GM12864 (cell line): ENCODE data around the gene NTN4.
"Not testable (repeated sequence)": the region's sequence is repeated elsewhere in the genome, so short reads cannot be mapped to it uniquely, and the experiment has no call there.

Experiments
- DNase-seq: peaks from one replicate; pipeline ENCODE4 v3.0.0-alpha.2; 2011; ENCODE audit warnings: low read depth
- H3K4me3 ChIP-seq: 2 replicates; pipeline ENCODE4 v1.5.1; 2011; ENCODE audit warnings: mild to moderate bottlenecking, low read depth, low read length, control low read depth
- CTCF ChIP-seq: IDR thresholded peaks from 2 replicates; pipeline ENCODE4 v1.5.1; 2011; ENCODE audit warnings: low read depth, mild to moderate bottlenecking, moderate library complexity, low read length, control low read depth, inconsistent platforms; ENCODE audit errors: missing control alignments

NTN4 gene

GRCh38 chr12:95736631-95737030, 53.9 kb downstream of the NTN4 start:
- no peak for DNase-seq
- no peak for TF ChIP-seq CTCF
- no peak overlapping the region for H3K4me3 ChIP-seq

DNA sequence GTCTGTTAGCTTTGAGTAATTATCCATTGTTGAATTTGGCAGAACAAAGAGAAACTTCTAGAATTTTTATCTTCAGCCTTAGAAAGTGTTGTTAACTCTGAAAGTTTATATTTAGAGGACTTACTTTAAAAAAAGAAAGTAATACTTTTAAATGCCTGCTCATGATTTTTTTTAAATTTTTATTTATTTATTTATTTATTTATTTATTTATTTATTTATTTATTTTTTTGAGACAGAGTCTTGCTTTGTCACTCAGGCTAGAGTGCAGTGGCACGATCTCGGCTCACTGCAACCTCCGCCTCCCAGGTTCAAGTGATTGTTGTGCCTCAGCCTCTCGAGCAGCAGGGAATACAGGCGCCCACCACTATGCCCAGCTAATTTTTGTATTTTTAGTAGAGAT, 54.8 kb downstream of the NTN4 start:
- H3K4me3 ChIP-seq = not testable (repeated sequence)

GRCh38 chr12:95733141-95733825, 57.3 kb downstream of the NTN4 start:
- H3K4me3 ChIP-seq = no peak overlapping the region
- DNase-seq = no peak
- no peak for TF ChIP-seq CTCF

More for the DNA sequence above, 54.8 kb downstream of the NTN4 start:
- not testable (repeated sequence) for DNase-seq

DNA sequence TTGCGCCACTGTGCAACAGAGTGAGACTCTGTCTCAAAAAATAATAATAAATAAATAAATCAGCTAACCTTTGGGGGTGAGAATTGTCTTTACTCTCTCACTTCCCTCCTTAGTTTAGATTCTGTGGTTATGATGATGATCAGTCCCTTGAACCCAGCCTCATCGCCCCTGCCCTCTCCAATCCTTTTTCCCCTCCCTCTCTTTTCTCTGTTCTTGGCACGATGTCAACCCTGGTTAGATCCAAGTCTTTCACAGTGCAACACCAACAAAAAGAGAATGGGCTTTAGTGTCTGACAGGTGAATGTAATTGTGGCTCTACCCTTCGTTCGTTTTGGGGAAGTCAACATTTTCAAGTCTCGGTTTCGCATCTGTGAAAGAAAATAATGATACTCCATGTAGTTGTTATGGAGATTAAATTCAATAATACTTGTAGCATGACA, 59.0 kb downstream of the NTN4 start:
- no peak overlapping the region for H3K4me3 ChIP-seq
- TF ChIP-seq CTCF = no peak
- no peak for DNase-seq

DNA sequence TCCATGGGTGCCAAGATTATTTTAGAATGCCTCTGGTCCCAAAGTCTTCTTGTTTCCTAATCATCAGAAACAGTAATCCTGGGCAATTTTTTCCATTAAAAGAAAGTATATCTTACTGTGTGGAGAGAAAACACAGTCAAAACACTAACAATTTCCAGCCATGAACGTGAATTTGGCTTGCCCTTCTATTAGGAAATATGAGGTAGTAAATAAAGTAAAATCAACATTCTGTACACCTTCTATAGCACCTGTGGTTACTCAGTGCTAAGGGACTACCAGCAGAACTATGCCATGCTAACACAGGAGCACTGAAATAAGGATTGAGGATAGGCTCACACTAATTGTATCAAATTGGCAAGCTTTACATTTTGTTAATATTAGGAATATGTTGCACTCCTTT, 60.1 kb downstream of the NTN4 start:
- no peak for DNase-seq
- TF ChIP-seq CTCF = no peak
- no peak overlapping the region for H3K4me3 ChIP-seq

- no peak for TF ChIP-seq CTCF
Measured at GRCh38 chr12:95726903-95727302, 63.7 kb downstream of the NTN4 start.

DNA sequence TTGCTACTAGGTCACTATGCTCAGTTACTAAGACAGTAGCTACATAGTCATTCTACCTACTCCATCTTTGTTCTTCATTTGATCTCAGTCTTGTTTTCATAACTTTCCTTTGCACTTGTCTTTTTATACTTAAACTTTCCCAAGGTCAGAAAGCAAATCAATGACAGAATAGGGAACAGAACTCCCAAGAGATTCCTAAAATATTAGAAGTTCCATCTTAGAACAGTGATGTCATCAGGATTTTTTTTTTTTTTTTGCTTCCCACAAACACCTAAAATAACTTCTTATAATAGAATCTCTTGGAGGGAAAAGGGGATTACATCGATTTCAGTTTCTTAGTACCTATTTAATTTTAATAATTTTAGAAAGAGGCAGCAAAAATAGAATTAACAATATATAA, 65.8 kb downstream of the NTN4 start:
- no peak for DNase-seq
- no peak overlapping the region for H3K4me3 ChIP-seq
- TF ChIP-seq CTCF = no peak

More at GRCh38 chr12:95726903-95727302, 63.7 kb downstream of the NTN4 start:
- DNase-seq = no peak
- no peak overlapping the region for H3K4me3 ChIP-seq
